Measurements from ENCODE around the gene TRAF4.

DNA sequence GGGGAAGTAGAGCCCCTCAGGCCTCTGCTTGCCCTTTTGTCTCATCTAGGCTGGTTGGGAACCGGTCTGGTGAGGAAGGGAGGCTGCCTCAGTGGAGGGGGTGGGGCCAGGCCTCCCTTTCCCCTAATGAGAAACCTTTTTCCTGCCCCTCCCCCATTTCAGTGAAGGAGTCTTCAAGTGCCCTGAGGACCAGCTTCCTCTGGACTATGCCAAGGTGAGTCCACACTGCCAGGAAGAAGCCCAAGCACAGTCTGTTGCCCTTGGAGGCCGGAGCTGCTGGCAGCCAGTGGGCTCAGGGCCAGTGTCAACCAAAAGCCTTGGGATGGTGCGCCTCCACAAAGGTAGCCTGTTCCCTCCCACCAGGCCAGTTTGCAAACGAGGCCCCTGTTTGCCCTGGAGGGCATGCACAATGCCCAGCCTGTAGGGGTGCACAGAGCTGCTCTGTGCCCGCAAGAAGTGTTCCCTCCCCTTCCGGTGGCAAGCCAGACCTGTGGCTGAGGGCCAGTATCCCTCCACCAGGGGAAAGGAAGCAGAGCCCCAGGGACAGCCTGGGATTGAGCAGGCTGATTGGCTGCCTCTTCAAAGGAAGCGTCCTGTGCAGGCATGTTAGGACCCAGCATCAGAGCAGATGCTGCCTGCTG, 3.4 kb downstream of the TRAF4 start:
- TF ChIP-seq EZH2 (IDR thresholded peaks at IDR 0.05) (no peak), FOXP2 (optimal IDR thresholded peaks at IDR 0.05; ENCODE audit: control extremely low read depth, extremely low read length, insufficient read depth) (no peak)
